ENCODE data around the gene RNU6-1. TPM values are rescaled to one million over a fixed set of nuclear protein-coding genes. Genes with fewer than 3 reads are reported as not detected.

RNU6-1 gene
- total and polyA plus RNA-seq, 2 experiments from 2014 or later: not detected

DNA sequence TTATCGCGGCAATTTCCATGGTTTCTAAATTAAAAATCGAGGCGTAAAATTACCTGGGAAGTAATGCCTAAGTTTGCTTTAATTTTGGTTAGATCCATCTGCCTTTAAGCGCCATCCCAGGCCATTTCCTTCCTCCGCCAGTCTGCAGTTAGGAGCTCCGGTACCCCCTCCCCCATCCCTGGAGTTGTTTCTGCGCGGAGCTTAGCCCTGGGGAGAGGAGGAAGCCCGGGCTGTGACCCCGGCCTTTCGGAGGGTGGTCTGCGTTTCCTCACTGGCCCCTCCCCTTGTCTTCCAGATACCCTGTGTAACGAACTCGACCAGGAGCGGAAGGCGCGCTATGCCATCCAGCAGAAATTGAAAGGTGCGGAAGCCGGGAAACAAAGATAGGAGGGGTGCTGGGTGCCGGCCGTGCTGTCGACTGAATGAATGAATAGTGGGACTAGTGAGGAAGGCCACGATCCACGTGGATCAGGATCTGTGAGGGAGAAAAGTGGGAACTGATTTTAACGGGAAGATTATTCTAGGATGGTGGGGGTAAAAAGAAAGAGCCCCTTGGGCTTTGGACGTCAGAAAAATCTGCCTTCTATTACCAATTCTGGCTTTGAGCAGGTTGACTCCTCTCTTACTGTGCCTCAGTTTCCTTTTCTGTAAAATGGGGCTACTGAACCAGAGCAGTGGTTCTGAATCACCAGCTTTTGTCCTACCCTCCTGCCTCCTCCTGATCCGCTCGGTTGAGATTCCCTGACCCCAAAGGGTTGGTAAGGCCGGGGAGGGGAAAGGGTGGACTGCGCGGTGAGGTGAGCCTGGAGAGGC, 6.7 kb downstream of the RNU6-1 start:
- peak; percentile 84 for DNase-seq (ENCODE audit: low spot score)

DNA sequence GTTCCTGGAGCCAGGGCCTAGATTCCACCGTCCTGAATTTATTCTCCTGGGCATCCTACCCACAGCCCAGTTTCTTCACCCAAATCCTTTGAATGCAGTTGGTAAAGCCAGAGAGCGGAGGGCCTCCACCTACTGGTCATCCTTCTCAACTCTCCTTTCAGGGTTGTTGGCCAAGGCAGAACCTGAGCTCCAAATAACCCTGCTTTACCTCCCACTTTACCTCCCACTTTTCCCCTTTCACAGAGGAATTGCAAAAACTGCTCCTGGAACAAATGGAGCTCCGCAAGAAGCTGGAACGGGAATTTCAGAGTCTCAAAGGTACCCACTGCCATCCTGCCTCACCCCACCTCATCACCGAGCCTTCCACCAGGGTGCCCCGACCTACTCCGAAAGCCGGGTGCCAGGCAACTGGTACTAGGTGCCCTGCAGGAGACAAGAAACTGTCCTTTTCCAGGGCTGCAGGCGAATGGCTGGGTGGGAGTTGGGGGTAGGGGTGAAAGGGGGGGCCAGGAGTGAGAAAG, 7.8 kb downstream of the RNU6-1 start:
- H3K36me3 Mint-ChIP-seq (ENCODE audit: low read depth): no peaks in the 10 kb centered on the region
- peak overlapping the region; percentile 67 for H3K4me2 ChIP-seq
- no peak overlapping the region for H3K27ac ChIP-seq (ENCODE audit: low read depth)
- no peak overlapping the region for H3K27ac Mint-ChIP-seq
- no peaks in the 10 kb centered on the region for H3K79me2 ChIP-seq (replicated peaks; ENCODE audit: insufficient read depth)
- no peaks in the 10 kb centered on the region for H3K36me3 ChIP-seq (ENCODE audit: insufficient read depth)
- H3K4me3 ChIP-seq: peak overlapping the region; percentile 71
- peaks cover 7% of the 10 kb centered on the region; the same call in 1 of the 3 replicates for H3K9me3 Mint-ChIP-seq
- H3K4me1 Mint-ChIP-seq: peaks cover 40% of the 10 kb centered on the region
- H3K27me3 Mint-ChIP-seq (ENCODE audit: insufficient read depth, low read depth, poor library complexity): peaks cover 91% of the 10 kb centered on the region
- peaks cover 100% of the 10 kb centered on the region for H3K27me3 ChIP-seq (ENCODE audit: insufficient read depth)
- peaks cover 8% of the 10 kb centered on the region; the same call in 1 of the 2 replicates for H4K20me1 ChIP-seq (replicated peaks; ENCODE audit: insufficient read depth)
- peaks cover 46% of the 10 kb centered on the region for H3K4me1 ChIP-seq (ENCODE audit: insufficient read depth)
- H2AFZ ChIP-seq: no peak overlapping the region
- DNase-seq (ENCODE audit: low spot score): peak; percentile 77
- H3K9me2 ChIP-seq (ENCODE audit: insufficient read depth): no peaks in the 10 kb centered on the region
- TF ChIP-seq ZNF114 (CRISPR knock-in tag; IDR thresholded peaks at IDR 0.05): no peak
- peak; percentile 93 for TF ChIP-seq EZH2 (IDR thresholded peaks at IDR 0.05; ENCODE audit: low read depth, unreplicated experiment)
- TF ChIP-seq CTCF (conservative IDR thresholded peaks at IDR 0.05; ENCODE audit: low read depth in 2 of 2): peak; percentile 51 to 68
- peak; percentile 0; the same call in 1 of the 3 replicates for ATAC-seq
- no peak overlapping the region; the same call in 1 of the 3 replicates for H3K4me3 Mint-ChIP-seq
- H3F3A ChIP-seq (replicated peaks; ENCODE audit: low read depth): peaks cover 29% of the 10 kb centered on the region

More for the DNA sequence above, 6.7 kb downstream of the RNU6-1 start:
- no peaks in the 10 kb centered on the region for H3K36me3 ChIP-seq (ENCODE audit: insufficient read depth)
- Mint-ChIP-seq H3K4me3 (peak overlapping the region; percentile 67), H3K4me1 (peaks cover 48% of the 10 kb centered on the region), H3K27ac (no peak overlapping the region), H3K9me3 (peaks cover 7% of the 10 kb centered on the region; the same call in 1 of the 3 replicates), H3K27me3 (ENCODE audit: insufficient read depth, low read depth, poor library complexity) (peaks cover 99% of the 10 kb centered on the region), H3K36me3 (ENCODE audit: low read depth) (no peaks in the 10 kb centered on the region)
- peaks cover 8% of the 10 kb centered on the region; the same call in 1 of the 2 replicates for H4K20me1 ChIP-seq (replicated peaks; ENCODE audit: insufficient read depth)
- peak; percentile 6 for ATAC-seq
- TF ChIP-seq EZH2 (IDR thresholded peaks at IDR 0.05; ENCODE audit: low read depth, unreplicated experiment): peak; percentile 71
- TF ChIP-seq EZH2phosphoT487 (IDR thresholded peaks at IDR 0.05; ENCODE audit: unreplicated experiment): peak; percentile 77
- TF ChIP-seq, protein P1, sequence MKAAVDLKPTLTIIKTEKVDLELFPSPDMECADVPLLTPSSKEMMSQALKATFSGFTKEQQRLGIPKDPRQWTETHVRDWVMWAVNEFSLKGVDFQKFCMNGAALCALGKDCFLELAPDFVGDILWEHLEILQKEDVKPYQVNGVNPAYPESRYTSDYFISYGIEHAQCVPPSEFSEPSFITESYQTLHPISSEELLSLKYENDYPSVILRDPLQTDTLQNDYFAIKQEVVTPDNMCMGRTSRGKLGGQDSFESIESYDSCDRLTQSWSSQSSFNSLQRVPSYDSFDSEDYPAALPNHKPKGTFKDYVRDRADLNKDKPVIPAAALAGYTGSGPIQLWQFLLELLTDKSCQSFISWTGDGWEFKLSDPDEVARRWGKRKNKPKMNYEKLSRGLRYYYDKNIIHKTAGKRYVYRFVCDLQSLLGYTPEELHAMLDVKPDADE (IDR thresholded peaks at IDR 0.05): no peak
- TF ChIP-seq ZNF331 (CRISPR knock-in tag; IDR thresholded peaks at IDR 0.05; ENCODE audit: low read depth): no peak
- H2AFZ ChIP-seq: 0 out of 2 replicates have a peak overlapping the region, but pooled peaks have one; percentile 39
- H3K27ac ChIP-seq (ENCODE audit: low read depth): no peak overlapping the region
- peaks cover 29% of the 10 kb centered on the region for H3F3A ChIP-seq (replicated peaks; ENCODE audit: low read depth)
- H3K27me3 ChIP-seq (ENCODE audit: insufficient read depth): peaks cover 100% of the 10 kb centered on the region
- H3K4me3 ChIP-seq: peak overlapping the region; percentile 71
- H3K9me2 ChIP-seq (ENCODE audit: insufficient read depth): no peaks in the 10 kb centered on the region
- H3K4me2 ChIP-seq: peak overlapping the region; percentile 67
- no peaks in the 10 kb centered on the region for H3K79me2 ChIP-seq (replicated peaks; ENCODE audit: insufficient read depth)
- H3K4me1 ChIP-seq (ENCODE audit: insufficient read depth): peaks cover 48% of the 10 kb centered on the region

Measured in GM23338 (cell line).